GM19023 (cell line): ENCODE data around the gene ZNF91.
"Not testable (repeated sequence)": the region's sequence is repeated elsewhere in the genome, so short reads cannot be mapped to it uniquely, and the experiment has no call there.

ENCODE experiments used
- ATAC-seq: cut with Tn5 transposase; IDR thresholded peaks from one replicate; pipeline ENCODE4 v1.9.1; 2021; ENCODE audit warnings: mild to moderate bottlenecking, moderate library complexity; ENCODE audit not compliant: unreplicated experiment

Gene ZNF91

DNA sequence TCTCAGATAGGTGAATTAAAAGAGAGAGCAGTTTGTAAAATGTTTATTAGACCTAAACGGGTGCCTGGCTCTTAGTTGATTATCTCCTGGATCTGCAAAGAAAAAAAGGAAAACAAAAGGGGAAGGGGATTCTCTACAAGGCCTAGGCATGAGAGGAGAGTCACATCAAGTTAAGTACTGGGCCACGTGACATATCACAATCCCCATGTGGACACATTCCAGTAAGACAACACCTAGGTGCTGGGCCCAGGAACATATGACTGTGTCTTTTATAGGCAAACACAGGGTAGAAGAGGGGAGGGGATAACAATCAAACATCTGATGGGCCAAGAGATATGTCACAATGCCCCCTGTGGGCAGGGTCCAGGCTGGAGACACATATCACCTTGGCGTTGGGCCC, 4.2 kb upstream of the ZNF91 start:
- no peak for ATAC-seq

DNA sequence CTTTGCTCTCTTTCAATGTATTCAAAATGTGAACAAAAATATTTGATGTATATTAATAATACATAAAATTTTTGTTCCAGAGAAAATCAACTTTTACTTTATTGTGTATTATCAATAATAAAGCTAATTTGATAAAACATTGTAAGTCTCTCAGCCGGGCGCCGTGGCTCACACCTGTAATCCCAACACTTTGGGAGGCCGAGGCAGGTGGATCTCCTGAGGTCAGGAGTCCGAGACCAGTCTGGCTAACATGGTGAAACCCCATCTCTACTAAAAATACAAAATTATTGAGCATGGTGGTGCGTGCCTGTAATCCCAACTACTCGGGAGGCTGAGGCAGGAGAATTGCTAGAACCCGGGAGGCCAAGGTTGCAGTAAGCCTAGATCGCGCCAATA, 449 bp upstream of the ZNF91 start:
- not testable (repeated sequence) for ATAC-seq

DNA sequence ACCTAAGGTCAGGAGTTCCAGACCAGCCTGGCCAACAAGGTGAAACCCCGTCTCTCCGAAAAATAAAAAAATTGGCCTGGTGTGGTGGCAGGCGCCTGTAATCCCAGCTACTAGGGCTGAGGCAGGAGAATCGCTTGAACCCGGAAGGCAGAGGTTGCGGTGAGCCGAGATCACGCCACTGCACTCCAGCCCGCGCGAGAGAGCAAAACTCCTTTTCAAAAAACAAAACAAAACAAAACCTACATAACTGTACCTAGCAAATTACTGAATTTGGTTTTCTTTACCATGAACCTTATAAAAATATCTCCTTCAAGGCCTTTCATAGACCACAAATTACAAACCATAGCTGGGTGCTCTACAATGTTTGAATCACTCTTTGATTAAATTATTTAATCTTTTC, 760 bp downstream of the ZNF91 start:
- no peak for ATAC-seq

DNA sequence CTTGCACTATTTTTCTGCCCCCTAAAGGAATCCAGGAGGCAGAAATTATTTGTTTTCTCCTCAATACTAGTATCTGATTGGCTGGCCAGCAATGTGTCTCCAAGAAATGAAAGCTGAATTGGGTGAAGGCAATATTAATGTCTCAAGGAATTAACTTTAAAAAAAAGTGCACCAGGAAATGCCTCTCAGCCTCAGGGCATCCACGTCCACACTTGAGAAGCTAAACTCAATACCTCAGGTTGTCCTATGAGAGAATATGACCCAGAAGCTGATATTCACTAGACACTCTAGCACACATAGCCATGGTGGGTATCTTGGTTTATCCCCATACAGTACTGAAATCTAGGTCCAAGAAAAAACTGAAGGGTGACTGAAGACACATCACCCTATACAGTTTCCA, 2.1 kb downstream of the ZNF91 start:
- ATAC-seq: no peak

DNA sequence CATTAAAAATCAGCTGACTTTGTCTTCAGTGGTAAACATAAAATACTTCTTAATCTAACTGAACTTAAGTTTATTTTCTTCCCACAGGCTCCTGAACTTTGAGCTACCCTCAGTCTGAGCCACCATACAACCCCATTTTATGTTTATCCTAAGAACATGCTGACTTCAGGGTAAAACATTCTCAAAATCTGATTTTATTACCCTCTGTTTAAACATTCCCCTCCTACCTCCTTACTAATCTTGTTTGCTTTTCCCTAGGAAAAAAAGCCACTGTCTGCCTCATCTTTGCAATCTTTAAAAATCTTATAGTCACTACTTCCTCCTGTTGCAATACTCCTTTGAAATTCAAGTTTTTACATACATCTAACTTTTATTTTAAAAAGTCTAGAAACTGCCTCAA, 4.0 kb downstream of the ZNF91 start:
- no peak for ATAC-seq

DNA sequence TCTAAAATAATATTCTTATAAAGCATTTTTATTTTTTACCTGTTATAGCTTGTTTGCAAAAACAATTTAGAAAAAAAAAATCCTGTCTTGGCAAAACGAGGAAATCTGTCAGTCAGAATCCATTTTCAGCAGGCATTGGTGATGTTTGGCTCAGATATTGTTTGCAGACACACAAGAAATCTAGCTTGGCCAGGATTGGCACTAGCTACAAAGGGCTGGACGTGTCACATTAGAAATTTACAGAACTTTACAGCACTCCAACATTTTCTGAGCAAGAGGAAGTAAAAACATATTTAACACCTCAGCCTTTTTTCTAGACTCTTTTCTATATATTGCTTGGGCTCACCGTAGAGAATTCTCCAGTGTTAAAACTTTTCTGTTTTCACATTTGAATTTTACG, 9.9 kb downstream of the ZNF91 start:
- ATAC-seq: no peak

DNA sequence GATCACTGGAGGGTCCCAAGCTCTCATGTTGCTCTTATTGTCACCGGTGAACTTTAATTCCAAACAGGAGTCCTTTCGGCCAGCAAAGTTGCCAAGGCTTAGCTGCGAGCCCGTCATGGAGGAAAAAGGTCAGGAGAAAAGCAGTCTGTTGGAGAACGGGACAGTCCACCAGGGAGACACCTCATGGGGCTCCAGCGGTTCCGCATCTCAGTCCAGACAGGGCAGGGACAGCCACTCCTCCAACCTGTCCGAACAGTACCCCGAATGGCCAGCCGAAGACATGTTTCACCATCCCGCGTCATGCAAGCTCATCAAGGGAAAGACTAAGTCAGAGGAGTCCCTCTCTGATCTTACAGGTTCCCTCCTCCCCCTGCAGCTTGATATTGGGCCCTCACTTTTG, 10.4 kb downstream of the ZNF91 start:
- no peak for ATAC-seq

DNA sequence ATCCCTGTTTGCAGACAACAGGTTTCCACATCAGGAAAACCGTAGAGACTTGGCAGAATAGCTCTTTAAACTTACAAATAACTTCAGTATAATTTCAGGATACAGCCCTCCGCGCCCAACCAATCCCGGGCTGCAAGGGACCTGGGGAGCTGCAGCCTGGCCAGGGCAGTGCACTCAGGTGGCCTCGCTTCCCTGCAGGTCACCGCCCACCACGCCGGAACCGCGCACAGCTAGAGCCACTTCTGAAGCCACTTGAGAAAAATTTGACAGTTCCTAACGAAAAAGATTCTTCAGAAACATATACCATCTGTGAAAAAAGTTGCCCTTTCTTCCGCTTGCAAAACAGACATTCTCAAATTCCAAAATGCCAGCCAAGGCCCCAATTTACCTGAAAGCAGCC, 11.1 kb downstream of the ZNF91 start:
- no peak for ATAC-seq

DNA sequence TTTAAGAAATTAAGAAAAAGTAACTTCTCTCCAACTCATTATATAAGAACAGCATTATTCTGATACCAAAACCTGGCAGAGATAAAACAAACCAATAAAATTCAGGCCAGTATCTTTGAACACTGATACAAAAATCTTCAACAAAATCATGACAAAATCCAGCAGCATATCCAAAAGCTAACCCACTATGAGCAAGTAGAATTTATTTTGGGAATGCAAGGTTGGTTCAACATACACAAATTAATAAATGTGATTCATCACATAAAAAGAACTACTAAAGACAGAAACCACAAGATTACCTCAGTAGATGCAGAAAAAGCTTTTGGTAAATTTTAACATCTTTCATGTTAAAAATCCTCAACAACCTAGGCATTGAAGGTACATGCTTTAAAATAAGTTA, 12.3 kb downstream of the ZNF91 start:
- ATAC-seq: no peak

DNA sequence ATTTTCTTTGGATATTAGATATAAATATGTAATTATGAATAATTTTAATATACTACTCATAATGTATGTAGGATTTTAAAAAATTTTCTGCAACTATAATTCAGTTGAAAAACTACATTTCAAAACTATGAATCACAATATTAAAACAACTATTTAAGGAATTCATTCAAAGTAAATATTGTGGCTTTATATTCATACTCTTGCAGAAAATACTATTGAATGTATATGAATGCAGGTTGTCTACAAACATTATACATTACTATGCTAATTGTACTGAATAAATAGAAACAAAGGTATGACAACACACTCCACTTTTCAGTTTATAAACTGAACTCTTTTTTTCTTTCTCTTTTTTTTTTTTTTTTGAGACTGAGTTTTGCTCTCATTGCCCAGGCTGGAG, 14.2 kb downstream of the ZNF91 start:
- no peak for ATAC-seq

DNA sequence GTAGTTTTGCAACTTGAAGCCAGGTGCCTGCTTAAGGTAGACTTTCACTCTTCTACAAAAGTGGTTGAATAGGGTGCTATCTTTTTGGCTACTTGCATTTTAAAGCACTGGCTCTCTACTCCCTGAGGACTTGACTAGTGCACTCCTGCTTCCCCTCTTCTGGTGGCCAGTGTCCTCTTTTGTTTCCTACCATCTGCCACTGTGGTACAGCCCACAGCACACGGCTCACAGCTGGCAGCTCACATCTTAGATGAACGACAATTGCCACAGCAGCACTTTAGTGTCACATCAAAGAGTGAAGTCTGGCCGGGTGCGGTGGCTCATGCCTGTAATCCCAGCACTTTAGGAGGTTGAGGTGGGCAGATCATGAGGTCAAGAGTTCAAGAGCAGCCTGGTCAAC, 15.6 kb downstream of the ZNF91 start:
- ATAC-seq: not testable (repeated sequence)

DNA sequence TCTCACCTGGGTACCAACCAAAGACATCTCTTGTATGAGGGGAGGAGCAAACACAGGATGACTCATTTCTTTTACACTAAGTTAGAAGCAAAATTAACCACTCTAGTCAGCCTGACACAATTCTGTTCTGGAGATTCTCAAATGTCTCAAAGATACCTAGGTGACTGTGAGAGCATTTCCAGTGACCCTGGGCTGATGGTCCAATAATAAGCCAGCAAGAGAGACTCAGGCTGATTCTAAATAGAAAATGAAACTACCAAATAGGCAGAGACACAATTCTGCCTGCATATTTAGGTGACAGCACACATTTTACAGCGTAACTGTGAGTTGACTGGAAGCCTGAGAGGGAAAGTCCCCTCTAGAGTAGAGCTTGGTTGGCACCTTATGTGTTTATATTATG, 16.3 kb downstream of the ZNF91 start:
- ATAC-seq: no peak

DNA sequence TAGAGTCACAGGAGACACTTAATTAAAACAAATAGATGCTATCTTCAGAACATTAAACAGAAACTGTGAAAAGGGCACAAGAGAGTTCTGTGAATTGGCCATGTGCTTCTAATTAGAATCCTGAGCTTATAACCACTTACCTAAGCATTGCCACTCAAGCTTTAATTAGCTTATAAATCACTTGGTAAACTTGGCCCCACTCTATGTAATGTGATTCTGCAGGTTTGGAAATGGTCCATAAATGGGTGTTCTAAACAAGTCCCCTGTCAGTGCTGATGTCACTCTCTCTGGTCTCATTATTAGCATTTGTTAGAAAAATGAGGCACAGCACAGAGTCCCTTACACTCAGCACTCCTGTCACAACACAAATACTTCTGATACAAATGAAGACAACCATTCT, 18.0 kb downstream of the ZNF91 start:
- no peak for ATAC-seq

DNA sequence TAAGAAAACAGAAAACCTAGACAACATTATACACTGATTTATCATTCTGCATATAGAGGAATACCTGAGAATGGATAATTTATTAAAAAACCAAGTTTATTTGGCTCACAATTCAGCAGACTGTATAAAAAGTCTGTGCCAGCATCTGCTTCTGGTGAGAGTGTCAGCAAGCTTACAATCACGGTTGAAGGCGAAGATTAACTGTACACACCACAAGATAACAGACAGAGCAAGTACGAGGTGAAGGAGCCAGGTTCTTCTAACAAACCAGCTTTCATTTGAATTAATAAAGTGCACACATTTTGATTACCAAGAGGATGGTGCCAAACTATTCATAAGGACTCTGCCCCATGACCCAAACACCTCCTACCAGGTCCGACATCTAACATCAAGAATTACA, 28.8 kb downstream of the ZNF91 start:
- no peak for ATAC-seq

DNA sequence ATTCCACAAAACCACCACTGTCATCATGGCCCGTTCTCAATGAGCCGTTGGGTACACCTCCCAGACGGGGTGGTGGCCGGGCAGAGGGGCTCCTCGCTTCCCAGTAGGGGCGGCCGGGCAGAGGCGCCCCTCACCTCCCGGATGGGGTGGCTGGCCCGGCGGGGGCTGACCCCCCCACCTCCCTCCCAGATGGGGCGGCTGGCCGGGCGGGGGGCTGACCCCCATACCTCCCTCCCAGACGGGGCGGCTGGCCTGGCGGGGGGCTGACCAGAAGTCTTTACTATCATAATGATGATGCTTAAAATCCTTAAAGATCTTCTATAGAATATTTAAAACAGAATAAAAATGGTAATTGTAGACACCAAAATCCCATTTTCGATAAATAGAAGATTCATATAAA, 29.2 kb downstream of the ZNF91 start:
- ATAC-seq: not testable (repeated sequence)

DNA sequence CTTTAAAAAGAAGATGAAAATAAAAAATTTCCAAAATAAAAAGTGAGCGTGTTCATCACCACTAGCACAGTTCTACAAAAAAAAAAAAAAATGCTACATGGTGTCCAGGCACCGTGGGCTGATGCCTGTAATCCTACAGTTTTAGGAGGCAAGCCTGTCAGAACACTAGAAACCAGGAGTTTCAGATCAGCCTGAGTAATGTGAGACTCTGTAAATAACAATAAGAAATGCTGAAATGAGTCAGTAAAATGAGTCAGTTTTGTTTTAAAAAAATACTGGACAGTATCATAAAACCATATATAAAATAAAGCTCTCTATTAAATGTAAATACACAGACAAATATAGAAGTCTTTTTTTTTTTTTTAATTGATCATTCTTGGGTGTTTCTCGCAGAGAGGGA, 30.0 kb downstream of the ZNF91 start:
- ATAC-seq: no peak

DNA sequence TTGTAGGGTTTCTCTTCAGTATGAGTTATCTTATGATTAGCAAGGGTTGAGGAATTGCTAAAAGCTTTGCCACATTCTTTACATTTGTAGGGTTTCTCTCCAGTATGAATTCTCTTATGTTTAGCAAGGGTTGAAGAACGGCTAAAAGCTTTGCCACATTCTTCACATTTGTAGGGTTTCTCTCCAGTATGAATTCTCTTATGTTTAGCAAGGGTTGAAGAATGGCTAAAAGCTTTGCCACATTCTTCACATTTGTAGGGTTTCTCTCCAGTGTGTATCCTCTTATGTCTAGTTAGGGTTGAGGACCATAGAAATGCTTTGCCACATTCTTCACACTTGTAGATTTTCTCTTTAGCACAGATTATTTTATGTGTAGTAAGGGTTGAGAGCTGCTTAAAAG, 33.4 kb downstream of the ZNF91 start:
- not testable (repeated sequence) for ATAC-seq

DNA sequence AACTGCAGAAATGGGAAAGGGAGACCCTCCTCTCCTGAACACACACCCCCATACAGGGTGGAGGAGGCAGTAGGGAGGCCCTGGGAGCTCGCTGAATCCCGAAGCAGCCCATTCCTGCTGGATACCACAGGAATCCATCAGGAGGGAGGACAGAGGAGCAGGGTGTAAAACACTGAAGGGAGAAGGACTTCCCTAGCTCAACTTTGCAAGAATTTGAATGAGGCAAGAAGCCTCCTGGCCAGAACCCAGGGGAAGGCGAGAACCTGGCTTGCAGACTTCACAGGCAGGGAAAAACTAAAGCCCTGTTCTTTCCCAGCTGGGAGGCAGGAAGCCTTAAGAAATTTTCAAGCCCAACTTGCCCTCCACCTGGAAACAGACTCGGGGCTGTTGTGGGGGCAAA, 43.5 kb downstream of the ZNF91 start:
- no peak for ATAC-seq

DNA sequence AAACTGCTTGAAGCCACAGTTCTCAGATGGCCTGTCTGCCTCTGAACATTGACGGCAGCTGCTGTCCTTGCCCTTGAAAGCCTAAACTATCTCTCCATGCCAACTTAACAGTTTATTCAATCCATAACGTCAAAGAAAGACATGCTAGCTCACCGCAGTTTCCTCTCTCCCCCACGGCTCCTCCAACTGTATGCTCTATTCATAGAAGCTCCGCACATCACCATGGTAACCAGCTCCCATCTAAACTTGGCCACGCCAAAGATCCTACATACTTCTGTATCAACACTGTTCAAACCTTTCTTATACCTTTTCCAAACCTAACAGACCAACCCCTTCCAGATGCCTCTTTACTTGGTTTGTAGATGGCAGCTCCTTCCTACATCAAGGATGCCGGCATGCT, 48.6 kb downstream of the ZNF91 start:
- ATAC-seq: no peak

DNA sequence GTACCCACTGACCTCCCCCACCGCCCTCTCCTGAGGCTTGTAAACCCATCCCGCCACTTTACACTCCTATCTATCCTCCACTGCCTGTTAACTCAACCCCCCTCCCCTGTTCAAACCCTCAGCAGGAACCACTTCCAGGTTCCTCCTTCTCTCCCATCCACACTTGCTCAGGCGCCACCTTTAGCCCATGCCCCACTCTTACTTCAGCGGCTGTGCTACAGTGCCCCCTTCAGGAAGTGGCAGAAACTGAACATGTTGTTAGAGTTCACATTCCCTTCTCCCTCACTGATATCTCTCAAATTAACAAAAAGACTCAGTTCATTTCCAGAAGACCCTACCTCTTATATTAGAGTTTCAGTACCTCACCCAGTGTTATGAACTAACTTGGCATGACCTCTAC, 49.4 kb downstream of the ZNF91 start:
- no peak for ATAC-seq

DNA sequence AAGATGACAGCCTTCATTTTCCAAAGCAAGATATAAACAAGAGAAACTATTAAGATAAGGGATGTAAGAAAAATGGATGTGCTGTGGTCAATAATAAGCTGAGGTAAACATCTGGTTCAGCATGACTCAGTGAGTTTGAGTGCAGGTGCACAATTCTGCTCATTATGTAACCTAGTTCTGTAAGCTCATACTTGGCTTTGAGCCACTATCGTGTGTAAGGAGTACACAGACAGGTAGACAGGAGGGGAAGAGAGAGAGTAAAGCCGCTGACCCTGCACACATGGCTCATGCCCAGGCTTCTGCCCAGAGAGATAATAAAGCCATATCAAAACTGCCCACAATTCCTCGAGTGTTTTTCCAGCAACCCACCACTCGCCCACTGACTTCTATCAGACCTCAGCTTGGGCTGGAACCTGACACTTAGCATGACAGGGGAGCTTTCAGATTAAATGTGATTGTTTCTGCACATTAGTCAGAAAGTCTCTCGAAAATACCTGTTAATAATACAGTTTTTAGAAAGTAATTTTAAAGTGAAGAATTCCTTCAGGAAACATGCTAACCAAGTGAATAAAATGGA, 51.7 kb downstream of the ZNF91 start:
- ATAC-seq: no peak

DNA sequence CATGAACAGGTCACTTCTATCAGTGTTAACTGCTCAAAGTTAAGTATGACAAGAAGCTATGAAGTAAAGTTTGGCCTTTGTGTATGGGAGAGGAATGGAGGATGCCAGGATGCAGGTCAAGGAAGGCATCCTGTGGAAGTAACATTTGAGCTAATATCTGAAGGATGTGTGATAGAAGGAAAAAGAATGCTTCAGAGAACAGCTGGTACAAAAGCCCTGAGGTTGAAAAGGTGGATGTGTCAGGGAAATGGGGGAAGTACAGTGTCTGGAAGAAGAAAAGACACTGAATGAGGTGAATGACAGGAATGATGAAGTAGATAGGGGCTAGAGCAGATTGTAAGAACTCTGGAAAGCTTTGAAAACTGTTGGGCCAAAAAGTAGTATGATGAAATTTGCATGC, 67.1 kb downstream of the ZNF91 start:
- ATAC-seq: no peak

DNA sequence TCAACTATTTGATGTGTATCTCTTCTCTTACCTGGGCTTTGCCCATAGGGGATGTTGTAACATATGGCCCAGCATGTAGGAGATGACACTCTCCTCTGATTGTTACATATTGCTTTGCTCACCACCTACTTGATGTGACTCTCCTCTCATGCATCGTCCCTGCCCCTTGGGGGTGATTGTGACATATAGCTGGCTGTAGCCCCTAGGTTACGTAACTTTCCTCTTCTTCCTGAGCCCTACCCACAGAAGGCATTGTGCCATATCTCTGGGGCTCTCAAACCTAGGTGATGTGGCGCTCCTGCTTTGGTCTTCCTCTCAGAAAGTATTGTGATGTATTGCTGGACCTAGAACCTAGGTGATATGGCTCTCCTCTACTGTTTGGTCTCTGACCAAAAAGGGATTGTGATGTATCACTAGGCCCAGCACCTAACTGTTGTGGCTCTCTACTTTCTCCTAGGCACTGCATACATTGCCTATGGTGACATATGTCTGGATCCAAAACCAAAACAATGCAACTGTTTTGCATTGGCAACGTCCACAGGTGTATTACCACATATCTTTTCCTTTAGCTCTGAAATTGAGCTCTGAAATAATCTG, 73.2 kb downstream of the ZNF91 start:
- no peak for ATAC-seq
